Naive B cell (primary cell): ENCODE results near the gene GALNT10. TPM values are rescaled to one million over a fixed set of nuclear protein-coding genes. Genes with fewer than 3 reads are reported as not detected.

Experiments used
- ATAC-seq, 2 donors: fragments of 150-1000 bp; cut with Tn5 transposase; 2 replicates each; pipeline ENCODE4 v1.10.0; 2021; ENCODE audit warnings: low read depth in 2 of 2, mild to moderate bottlenecking in 2 of 2, moderate library complexity in 2 of 2
- DNase-seq: peaks from one replicate; pipeline ENCODE4 v3.0.0; 2022
- H3K27ac Mint-ChIP-seq, 6 donors: one replicate each; pipeline ENCODE4 v1.8.0; 2020 to 2022; ENCODE audit warnings: mild to moderate bottlenecking in 6 of 6, mixed read lengths in 6 of 6, moderate library complexity in 5 of 6, inconsistent platforms in 2 of 6
- H3K27me3 Mint-ChIP-seq, 3 donors: one replicate each; pipeline ENCODE4 v1.8.0; 2021 to 2022; ENCODE audit warnings: mixed read lengths in 3 of 3, mild to moderate bottlenecking in 1 of 3
- H3K36me3 Mint-ChIP-seq, 2 donors: one replicate each; pipeline ENCODE4 v1.8.0; 2020 to 2022; ENCODE audit warnings: mixed read lengths in 2 of 2, inconsistent platforms in 1 of 2, mild to moderate bottlenecking in 1 of 2
- H3K4me1 Mint-ChIP-seq, 3 donors: one replicate each; pipeline ENCODE4 v1.8.0; 2020 to 2022; ENCODE audit warnings: mixed read lengths in 3 of 3, inconsistent platforms in 1 of 3, mild to moderate bottlenecking in 1 of 3, moderate library complexity in 1 of 3
- H3K4me3 Mint-ChIP-seq, 8 donors: one replicate each; pipeline ENCODE4 v1.8.0; 2020 to 2022; ENCODE audit warnings: mild to moderate bottlenecking in 8 of 8, mixed read lengths in 8 of 8, moderate library complexity in 8 of 8, inconsistent platforms in 2 of 8
- H3K9me3 Mint-ChIP-seq, 7 donors: one replicate each; pipeline ENCODE4 v1.8.0; 2020 to 2022; ENCODE audit warnings: mixed read lengths in 7 of 7, mild to moderate bottlenecking in 5 of 7, inconsistent platforms in 2 of 7, moderate library complexity in 1 of 7
- polyA plus RNA-seq, 6 donors: library from polyadenylated mRNA; unstranded; fragments of 300-500 nt; fragmentation: Illumina TruSeq; gene quantifications; one replicate each; pipeline ENCODE4 v1.2.3, GENCODE V29; 2021; ENCODE audit warnings: low read depth in 6 of 6

GALNT10 gene
- polyA plus RNA-seq, 6 donors from 2014 or later: 13.6 to 29.3 (median 19.7) TPM

DNA sequence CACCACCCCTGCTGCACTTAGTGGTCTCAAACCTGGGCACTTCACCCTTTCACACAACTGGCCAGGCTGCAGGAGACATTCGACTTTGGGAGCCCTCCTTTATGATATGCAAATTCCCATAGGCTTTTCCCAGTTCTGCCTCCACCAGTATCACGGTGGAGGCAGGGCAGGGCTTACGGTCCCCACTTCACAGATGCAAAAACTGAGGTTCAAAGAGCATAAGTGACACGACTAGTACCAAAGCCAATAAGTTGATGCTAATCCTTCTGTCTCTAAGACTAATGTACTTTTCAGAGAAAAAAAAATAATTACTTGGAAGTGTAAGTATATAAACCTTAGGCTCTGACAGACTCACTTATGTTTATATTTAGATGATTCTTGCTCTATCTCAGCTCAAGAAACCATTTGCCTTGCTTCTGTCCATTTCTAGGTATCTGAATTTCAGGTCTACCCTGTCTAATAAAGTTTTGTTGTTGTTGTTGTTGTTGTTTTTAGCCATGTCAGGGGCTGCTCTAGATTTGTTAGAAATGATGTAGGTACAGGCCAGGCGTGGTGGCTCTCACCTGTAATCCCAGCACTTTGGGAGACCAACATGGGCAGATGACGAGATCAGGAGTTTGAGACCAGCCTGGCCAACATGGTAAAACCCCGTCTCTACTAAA, 10.7 kb downstream of the GALNT10 start:
- DNase-seq (no peak), ATAC-seq (no peak)
- peak overlapping the region in 1 of 8 donors; percentile 52 for H3K4me3 Mint-ChIP-seq
- peaks cover 0 to 38% of the 10 kb centered on the region in 2 donors for H3K36me3 Mint-ChIP-seq
- H3K9me3 Mint-ChIP-seq: no peaks in the 10 kb centered on the region
- H3K27ac Mint-ChIP-seq: peak overlapping the region in 1 of 6 donors; percentile 16
- peaks cover 57 to 87% (median 65%) of the 10 kb centered on the region in 3 donors for H3K4me1 Mint-ChIP-seq
- H3K27me3 Mint-ChIP-seq: no peaks in the 10 kb centered on the region

DNA sequence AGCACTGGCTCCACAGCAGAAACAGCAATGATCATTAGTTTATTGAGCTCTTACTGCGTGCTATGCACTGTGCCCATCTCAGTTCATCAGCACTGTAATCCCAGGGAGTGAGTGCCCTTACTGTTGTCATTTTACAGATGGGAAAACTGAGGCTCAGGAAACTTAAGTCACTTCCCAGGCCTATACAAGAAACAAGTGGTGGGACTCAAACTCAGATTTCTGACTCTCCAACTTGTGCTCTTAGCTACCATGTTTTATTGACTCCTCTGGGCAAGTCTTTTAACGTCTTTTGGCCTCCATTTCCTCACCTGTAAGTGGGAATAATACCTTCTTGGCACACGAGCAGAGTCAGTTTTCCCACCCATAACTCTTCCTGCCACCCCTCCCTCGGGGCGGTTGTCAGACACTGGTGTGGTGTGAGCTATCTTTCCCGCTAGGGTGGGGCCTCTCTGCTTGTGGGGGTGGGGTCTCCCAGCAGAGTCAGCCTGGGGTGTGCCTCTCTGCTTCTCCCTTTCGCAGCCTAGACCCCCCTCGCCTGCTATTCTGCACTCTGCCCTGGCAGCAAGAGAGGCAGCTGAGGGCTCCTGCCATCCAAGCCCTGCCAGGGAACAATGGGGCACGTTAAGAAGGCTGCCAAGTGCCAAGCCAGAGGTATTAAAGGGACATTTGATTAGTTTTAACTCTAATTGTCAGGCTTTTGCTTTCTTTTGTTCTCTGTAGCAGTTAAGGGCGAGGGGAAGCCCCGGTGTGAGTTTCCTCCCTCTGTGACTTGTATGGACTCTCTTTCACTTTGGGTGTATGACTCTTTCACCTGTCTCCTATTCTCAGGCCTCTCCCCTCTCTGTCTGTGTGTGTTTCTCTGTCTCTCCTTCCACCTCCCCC, 12.1 kb downstream of the GALNT10 start:
- Mint-ChIP-seq H3K27ac (peak overlapping the region; percentile 6 to 92 (median 68)), H3K4me3 (peak overlapping the region; percentile 4 to 76 (median 56)), H3K27me3 (no peaks in the 10 kb centered on the region), H3K36me3 (peaks cover 0 to 38% of the 10 kb centered on the region in 2 donors), H3K4me1 (peaks cover 44 to 78% (median 58%) of the 10 kb centered on the region in 3 donors), H3K9me3 (no peaks in the 10 kb centered on the region)
- ATAC-seq (peak; percentile 86 to 92), DNase-seq (peak; percentile 24)

DNA sequence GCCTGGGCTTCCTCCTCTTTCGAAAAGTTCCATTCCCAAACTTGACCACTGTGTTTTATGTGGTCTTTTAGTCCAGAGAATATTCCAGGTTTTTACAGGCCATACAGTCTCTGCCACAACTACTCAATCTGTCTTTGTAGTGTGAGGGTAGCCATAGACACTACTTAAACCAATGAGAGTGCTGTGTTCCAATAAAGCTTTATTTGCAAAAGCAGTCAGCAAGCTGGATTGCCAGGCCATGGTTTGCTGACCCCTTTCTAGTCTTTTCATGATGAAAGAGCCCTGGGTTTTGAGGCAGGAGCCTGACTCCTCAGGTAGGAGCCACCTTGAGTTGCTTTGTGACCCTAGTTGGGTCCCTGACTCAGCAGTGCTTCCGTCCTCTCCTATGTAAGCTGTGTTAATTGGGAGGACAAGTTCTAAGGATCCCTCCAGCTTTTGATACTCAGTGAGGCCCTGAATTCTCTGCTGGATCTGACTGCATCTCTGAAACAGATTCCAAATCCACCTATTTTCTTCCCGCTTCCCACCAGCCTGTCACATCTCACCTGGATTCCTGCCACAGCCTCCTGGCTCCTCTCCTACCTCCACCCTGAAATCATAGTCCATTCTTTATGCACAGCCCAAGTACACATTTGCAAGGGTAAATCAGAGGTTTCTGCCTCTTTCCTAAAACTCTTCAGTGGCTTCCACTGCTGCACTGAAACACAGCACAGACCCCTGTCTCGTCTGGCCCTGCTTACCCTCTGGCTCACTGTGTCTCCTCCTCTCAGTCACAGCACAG, 13.5 kb downstream of the GALNT10 start:
- peak overlapping the region in 1 of 8 donors; percentile 57 for H3K4me3 Mint-ChIP-seq
- H3K27ac Mint-ChIP-seq: peak overlapping the region in 3 of 6 donors; percentile 43 to 76 (median 57)

DNA sequence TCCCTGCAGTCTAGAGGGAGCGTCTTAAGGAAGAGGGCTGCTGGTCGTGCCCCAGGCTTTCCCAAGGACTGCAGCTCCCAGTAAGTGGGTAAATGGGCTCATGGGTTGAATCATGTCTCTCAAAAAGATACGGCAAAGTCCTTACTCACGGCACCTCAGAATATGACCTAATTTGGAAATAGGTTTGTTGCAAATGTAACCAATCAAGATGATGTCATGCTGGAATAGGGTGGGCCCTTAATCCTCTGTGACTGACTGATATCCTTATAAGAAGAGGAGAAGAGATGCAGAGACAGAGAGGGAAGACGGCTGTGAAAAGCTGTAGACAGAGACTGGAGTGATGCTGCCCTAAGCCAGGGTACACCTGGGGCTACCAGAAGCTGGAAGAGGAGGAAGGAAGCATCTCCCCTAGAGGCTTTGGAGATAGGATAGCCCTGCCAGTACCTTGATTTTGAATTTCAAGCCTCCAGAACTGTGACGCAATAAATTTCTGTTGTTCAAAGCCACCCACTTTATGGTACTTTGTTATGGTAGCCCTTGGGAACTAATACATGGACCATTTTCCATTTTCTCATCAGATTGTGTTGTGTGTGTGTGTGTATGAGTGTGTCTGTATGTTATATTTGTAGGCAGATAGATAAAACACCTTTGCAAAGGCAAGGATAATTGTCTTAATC, 15.0 kb downstream of the GALNT10 start:
- ATAC-seq (no peak), DNase-seq (no peak)
- Mint-ChIP-seq H3K9me3 (peaks cover 0 to 8% (median 2%) of the 10 kb centered on the region in 7 donors), H3K36me3 (peaks cover 11 to 35% of the 10 kb centered on the region in 2 donors), H3K27me3 (no peaks in the 10 kb centered on the region), H3K4me3 (no peak overlapping the region), H3K4me1 (peaks cover 31 to 59% (median 47%) of the 10 kb centered on the region in 3 donors), H3K27ac (no peak overlapping the region)

More for the DNA sequence above, 13.5 kb downstream of the GALNT10 start:
- no peak for ATAC-seq
- Mint-ChIP-seq H3K36me3 (peaks cover 6 to 33% of the 10 kb centered on the region in 2 donors), H3K4me1 (peaks cover 31 to 65% (median 47%) of the 10 kb centered on the region in 3 donors), H3K9me3 (peaks cover 0 to 7% (median 0%) of the 10 kb centered on the region in 7 donors), H3K27me3 (no peaks in the 10 kb centered on the region)
- no peak for DNase-seq

DNA sequence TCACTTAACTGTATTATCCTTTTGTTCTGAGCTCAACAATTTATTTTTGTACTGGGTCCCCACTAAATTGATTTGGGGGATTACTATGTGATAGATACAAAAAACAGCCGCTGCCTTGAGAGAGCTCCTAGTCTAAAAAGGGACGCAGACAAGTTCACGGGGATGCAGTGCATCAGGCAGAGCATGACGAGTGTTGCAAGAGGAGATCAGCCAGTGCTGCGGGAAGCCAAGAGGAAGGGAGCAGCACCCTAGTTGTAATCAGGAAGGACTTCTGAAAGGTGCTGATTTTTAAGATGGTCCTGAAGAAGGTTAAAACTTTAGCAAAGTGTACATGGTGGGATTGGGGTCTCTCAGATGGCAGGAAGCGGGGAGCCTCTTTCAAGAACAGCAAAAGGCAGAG, 15.8 kb downstream of the GALNT10 start:
- Mint-ChIP-seq H3K27ac (no peak overlapping the region), H3K36me3 (peaks cover 11 to 37% of the 10 kb centered on the region in 2 donors), H3K4me1 (peaks cover 35 to 59% (median 50%) of the 10 kb centered on the region in 3 donors), H3K27me3 (no peaks in the 10 kb centered on the region), H3K4me3 (no peak overlapping the region), H3K9me3 (peaks cover 0 to 8% (median 2%) of the 10 kb centered on the region in 7 donors)
- DNase-seq (no peak), ATAC-seq (no peak)

DNA sequence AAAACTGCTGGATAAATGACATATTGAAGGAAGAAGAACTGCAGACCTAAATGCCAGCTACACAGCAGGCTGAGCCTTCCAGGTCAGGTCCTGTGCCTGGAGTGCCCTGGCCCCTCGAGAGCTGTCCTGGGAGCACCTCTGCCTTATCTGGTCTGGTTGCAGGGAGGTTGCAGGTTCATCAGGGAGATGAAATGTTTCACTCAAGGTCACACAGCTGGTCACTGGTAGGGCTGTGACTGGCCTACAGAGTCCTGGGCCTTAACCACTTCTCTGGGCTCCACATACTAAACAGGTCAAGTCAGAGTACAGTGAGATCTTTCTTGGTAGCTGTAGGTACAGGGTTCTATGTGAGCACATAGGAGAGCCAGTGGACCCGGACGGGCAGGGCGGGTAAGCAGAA, 16.7 kb downstream of the GALNT10 start:
- DNase-seq: no peak
- H3K4me3 Mint-ChIP-seq: peak overlapping the region in 1 of 8 donors; percentile 70
- peaks cover 0 to 8% (median 2%) of the 10 kb centered on the region in 7 donors for H3K9me3 Mint-ChIP-seq
- peaks cover 39 to 58% (median 49%) of the 10 kb centered on the region in 3 donors for H3K4me1 Mint-ChIP-seq
- ATAC-seq: no peak
- H3K27ac Mint-ChIP-seq: peak overlapping the region in 4 of 6 donors; percentile 44 to 56 (median 54)
- H3K27me3 Mint-ChIP-seq: no peaks in the 10 kb centered on the region
- H3K36me3 Mint-ChIP-seq: peaks cover 17 to 37% of the 10 kb centered on the region in 2 donors

DNA sequence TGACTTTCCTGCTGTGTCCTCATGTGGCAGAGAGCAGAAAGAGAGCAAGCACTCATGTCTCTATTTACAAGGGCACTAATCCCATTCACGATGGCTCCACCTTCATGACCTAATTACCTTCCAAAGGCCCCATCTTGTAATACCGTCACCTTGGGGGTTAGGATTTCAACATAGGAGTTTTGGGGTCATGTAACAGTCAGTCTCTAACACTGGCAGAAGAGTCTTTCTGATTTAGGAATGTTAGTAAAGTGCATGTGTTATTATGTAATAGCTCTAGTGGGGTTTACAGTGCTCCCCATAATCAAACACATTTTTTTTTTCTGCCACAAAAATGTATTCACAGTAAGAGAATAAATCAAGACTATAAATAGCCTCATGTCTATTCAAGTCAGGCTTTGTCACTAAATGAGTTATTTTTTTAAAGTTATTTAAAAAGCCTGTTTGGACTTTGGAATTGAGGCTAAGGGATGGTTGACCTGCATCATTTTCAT, 19.1 kb downstream of the GALNT10 start:
- Mint-ChIP-seq H3K27ac (no peak overlapping the region), H3K4me1 (peaks cover 24 to 46% (median 42%) of the 10 kb centered on the region in 3 donors), H3K27me3 (no peaks in the 10 kb centered on the region), H3K9me3 (peaks cover 0 to 8% (median 2%) of the 10 kb centered on the region in 7 donors), H3K4me3 (no peak overlapping the region), H3K36me3 (peaks cover 17 to 30% of the 10 kb centered on the region in 2 donors)
- DNase-seq (no peak), ATAC-seq (no peak)

DNA sequence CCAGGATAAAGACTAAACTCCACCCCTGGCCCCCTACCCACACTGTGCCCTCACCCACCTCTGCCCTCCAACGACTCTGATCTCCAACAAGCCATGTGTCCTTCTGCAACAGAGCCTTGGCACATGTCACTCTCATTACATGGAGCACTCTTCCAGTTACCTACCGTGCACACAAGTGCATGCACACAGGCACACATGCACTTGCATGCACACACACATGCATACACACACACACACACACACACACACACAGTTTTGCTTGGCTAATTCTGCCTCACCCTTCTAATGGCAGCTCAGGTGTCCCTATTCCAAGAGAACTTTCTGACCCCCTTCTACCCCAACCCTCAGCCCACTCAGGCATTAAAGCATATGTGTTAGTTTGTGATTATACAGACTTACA, 19.6 kb downstream of the GALNT10 start:
- no peak for DNase-seq
- H3K27me3 Mint-ChIP-seq: no peaks in the 10 kb centered on the region
- H3K9me3 Mint-ChIP-seq: peaks cover 0 to 8% (median 2%) of the 10 kb centered on the region in 7 donors

DNA sequence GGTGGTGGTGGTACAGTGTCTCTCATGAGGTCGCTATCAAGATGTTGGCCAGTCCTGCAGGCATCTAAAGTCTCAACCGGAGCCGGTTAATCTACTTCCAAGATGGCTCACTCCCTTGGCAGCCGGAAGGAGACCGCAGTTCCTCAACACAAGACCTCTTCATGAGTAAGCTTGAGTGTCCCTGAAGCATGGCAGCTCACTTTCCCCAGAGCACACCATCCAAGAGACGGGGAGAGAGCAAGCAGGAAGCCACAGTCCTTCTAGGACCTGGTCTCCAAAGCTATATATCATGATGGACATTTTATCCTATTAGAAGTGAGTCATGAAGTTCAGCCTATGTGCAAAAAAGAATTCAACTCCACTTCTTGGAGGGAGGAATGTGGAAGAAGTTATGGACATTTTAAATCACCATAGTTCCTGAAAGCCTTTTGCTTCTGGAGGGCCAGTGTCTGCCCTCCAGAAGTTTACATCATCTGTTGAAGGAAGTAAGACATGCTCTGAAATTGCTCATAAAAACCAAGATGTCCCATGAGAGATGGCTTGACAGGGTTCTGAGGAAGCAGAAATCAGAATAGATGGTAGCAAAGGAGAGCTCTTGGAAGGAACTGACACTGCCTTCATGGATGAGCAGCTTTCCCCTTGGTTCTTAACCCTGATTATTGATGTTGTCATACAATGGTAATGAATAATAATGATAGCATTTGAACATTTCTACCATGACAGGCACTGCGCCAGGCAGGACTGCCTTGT, 21.3 kb downstream of the GALNT10 start:
- Mint-ChIP-seq H3K9me3 (peaks cover 0 to 8% (median 2%) of the 10 kb centered on the region in 7 donors), H3K27me3 (no peaks in the 10 kb centered on the region), H3K27ac (peak overlapping the region in 1 of 6 donors; percentile 92), H3K36me3 (peaks cover 17 to 26% of the 10 kb centered on the region in 2 donors), H3K4me1 (peaks cover 30 to 44% (median 37%) of the 10 kb centered on the region in 3 donors), H3K4me3 (no peak overlapping the region)
- DNase-seq: no peak
- ATAC-seq: no peak

More for the DNA sequence above, 19.6 kb downstream of the GALNT10 start:
- H3K4me1 Mint-ChIP-seq: peaks cover 21 to 45% (median 39%) of the 10 kb centered on the region in 3 donors
- no peak overlapping the region for H3K4me3 Mint-ChIP-seq
- peaks cover 17 to 26% of the 10 kb centered on the region in 2 donors for H3K36me3 Mint-ChIP-seq
- no peak for ATAC-seq
- no peak overlapping the region for H3K27ac Mint-ChIP-seq

DNA sequence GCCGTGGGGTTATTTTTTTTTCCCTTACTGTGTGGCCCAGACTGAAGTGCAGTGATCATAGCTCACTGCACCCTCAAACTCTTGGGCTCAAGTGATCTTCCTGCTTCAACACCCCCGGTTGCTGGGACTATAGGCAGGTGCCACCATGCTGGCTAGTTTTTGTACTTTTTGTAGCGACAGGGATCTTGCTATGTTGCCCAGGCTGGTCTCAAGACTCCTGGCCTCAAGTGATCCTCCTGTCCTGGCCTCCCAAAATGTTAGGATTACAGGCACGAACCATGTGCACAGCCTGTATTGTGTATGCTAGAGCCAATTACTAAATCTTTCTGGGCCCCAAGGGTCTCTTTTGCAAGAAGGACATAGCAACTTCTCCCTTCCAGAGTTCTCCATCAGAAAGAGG, 23.1 kb downstream of the GALNT10 start:
- ATAC-seq: no peak
- H3K27ac Mint-ChIP-seq: no peak overlapping the region

DNA sequence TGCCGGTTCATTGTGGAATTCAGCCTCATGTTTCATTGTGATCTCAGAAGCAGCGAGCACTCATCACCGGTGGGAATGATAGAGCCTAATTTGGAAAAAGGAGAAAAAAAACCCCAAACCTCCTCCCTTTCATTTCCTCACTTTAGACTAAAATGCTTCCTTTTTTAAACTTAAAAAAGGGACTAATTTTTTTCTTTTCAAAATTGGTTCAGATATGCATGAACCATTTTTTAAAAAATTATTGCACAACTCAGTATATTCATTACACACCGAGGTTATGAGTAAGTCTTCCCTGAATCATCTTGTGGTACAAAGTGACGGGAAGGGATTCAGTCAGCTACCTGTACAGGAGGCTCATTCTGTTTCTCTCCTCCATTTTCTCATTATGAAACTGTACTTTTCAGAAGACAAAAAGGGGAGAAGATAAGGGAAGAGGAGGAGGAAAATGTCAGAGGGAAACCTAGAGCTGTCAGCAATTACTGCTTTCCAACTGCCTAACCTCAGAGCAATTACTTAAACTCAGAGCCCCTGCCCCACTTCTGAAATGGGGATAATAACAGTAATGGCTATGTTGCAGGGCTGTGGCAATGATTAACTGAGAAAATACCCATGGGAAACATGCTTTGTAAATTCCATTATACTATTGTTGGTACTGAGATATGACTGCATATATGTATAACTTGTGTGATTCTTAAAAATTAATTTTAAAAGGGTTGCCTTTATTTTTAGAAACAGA, 24.0 kb downstream of the GALNT10 start:
- H3K9me3 Mint-ChIP-seq: no peaks in the 10 kb centered on the region
- ATAC-seq: no peak
- peaks cover 5 to 19% of the 10 kb centered on the region in 2 donors for H3K36me3 Mint-ChIP-seq
- no peak overlapping the region for H3K27ac Mint-ChIP-seq
- H3K4me1 Mint-ChIP-seq: peaks cover 40 to 47% (median 41%) of the 10 kb centered on the region in 3 donors
- no peak overlapping the region for H3K4me3 Mint-ChIP-seq
- no peaks in the 10 kb centered on the region for H3K27me3 Mint-ChIP-seq
- no peak for DNase-seq

More for the DNA sequence above, 23.1 kb downstream of the GALNT10 start:
- DNase-seq: no peak
- H3K27me3 Mint-ChIP-seq: no peaks in the 10 kb centered on the region
- peaks cover 0 to 5% (median 2%) of the 10 kb centered on the region in 7 donors for H3K9me3 Mint-ChIP-seq
- H3K4me3 Mint-ChIP-seq: no peak overlapping the region
- H3K36me3 Mint-ChIP-seq: peaks cover 15% of the 10 kb centered on the region in 2 donors
- peaks cover 34 to 42% (median 37%) of the 10 kb centered on the region in 3 donors for H3K4me1 Mint-ChIP-seq
